Endometrial microvascular endothelial cells (primary cell): ENCODE data around the gene SSBP2. TPM values are rescaled to one million over a fixed set of nuclear protein-coding genes. Genes with fewer than 3 reads are reported as not detected.
"Not testable (repeated sequence)": the region's sequence is repeated elsewhere in the genome, so short reads cannot be mapped to it uniquely, and the experiment has no call there.

Source experiments
- in situ Hi-C: cut with HindIII; loops from 2 replicates; pipeline ENCODE4 v1.10.0; 2017; ENCODE audit warnings: low sequenced_read_pairs, low pct_unique_long_range_greater_than_20kb; ENCODE audit errors: inconsistent ontology term
- total RNA-seq: library from RNA; depleted of rRNA; stranded (reverse); fragments of >200 nt; gene quantifications from one replicate; pipeline ENCODE4 v1.2.3, GENCODE V29; 2015; ENCODE audit errors: inconsistent ontology term

The SSBP2 gene
- total RNA-seq, 1 donor from 2014 or later: 22.6 TPM

DNA sequence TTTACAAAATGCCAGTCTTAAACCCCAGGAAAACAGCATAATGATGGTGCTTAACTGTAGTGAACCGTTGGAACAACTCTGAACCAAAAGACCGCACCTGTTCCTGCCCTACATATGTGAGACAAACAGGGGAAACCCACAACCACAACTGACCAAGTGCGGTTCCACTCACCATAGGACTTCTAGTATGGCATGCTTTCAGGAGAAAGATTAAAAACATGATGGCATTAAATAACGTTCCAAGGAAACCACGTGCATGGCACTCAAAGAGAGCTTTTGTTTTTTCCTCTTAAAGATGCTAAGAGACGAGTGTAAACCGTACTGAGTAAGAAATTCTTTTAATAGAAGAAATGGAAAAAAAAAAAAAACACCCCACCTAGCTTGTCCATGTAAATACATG is 119.8 kb downstream of the SSBP2 start:
- in situ Hi-C loops: no loop called here

- in situ Hi-C loops: no loop called here
These were observed 120.2 kb downstream of the SSBP2 start for GRCh38 chr5:81630684-81631083.

GRCh38 chr5:81629986-81630385 is 120.9 kb downstream of the SSBP2 start:
- in situ Hi-C loops: no loop called here

- in situ Hi-C loops: not testable (repeated sequence)
These were observed 122.8 kb downstream of the SSBP2 start for GRCh38 chr5:81628061-81628460.

DNA sequence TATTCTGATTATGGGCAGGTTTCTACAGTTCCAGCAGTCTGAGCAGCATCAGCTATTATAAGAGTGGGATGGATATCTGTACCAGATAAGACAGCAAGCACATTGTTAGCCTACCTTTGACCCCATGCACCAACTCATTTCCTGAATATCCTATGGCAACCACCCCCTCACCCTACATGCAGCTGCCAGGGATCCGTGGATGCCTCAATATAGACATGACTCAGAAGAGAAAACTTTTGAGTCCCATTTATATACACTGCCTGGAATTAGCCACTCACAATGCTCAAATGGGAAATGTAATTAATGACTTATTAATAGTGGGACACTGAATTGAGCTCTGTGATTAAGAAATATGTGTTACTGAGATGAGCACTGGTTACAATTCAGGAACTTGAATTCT is 124.4 kb downstream of the SSBP2 start:
- in situ Hi-C loops: no loop called here

GRCh38 chr5:81609810-81610375 is 141.0 kb downstream of the SSBP2 start:
- in situ Hi-C loops: no loop called here

DNA sequence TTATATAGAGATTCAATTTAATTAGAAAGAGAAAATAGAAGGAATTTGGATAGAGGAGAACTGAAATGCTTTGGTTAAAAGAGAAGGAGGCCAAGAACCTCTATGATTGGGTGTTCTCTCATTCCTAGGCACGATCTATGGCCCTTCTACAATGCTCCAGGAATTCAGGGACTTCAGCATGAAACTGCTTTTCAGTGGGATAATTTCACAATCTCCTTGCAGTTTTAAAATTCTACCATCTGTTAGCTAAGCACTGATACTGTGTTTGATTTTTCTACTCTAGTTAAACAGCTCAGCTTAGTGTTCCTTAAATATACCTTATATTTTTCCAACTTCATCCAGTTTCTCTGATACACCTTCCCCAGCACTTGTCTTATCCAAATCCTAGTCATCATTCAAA is 141.9 kb downstream of the SSBP2 start:
- in situ Hi-C loops: no loop called here

DNA sequence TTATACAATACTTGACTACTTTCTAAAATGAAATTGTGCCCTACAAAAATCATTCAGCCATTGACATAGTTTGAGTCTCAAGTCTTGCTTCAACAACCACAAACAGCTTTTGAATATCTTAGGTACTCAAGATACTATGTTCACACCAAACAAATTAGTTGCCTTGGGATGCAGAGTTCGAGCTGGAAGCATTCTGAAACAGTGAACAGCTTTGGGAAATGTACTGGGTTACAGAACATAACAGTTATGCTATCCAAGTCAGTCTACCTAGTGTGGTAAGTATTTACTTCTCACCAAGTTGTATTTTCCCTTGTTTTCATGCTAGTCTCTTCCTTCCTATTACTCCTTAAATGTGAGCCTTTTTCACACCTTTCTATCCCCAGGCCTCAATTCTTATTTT is 143.2 kb downstream of the SSBP2 start:
- in situ Hi-C loops: no loop called here

DNA sequence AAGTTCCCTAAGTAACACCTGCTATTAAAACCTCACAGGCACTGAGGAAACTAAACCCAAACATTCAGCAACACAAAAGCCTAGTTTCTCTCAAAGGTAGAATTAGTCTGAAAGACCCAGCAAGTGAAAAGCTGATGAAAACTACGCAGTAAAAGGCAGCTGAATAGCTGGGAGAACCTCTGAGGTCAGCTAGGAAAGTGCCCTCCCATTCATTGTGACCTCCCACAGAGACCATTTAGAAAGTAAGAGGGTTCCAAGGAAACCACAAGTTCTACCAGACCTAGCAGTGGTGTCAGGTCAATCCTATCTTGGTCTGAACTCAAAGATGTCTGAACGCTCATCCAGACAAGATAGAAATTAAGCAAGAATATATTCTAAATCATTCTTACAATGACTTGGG is 144.7 kb downstream of the SSBP2 start:
- in situ Hi-C loops: no loop called here

DNA sequence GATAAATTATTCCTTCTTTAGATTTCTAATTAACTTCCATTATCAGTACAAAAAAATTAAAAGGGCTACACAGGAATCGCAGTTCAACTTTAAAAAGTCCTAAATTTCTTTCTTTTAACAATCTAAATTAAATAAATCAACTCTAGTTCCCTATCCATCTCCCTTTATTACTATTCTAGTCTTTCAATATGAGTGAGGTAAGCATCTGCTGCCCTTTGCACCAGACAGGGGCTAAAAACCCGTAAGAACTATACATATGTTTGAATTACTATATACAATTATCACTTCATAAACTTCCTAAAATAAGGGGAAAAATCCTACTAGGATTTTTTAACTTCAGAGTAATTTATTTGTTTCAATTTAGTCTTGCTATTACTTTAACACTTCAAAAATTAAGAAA is 145.6 kb downstream of the SSBP2 start:
- in situ Hi-C loops: no loop called here

DNA sequence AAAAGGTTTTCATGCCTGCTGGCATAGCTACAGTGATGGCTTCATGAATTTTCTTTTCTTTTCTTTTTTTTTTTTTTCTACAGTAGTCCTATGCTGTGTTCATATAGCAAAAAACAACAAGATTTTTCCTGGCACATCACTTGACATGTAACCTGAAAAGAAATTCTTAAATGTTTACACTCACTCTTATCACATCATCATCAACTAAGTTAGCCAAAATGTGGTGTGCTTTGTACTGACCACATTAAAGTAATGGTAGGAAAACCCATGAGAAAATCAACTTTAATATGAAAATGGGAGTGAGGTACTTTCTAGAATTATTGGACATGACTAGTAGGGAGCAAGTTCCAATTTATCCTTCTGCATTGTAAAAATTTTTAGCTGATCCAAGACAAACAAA is 146.7 kb downstream of the SSBP2 start:
- in situ Hi-C loops: no loop called here

DNA sequence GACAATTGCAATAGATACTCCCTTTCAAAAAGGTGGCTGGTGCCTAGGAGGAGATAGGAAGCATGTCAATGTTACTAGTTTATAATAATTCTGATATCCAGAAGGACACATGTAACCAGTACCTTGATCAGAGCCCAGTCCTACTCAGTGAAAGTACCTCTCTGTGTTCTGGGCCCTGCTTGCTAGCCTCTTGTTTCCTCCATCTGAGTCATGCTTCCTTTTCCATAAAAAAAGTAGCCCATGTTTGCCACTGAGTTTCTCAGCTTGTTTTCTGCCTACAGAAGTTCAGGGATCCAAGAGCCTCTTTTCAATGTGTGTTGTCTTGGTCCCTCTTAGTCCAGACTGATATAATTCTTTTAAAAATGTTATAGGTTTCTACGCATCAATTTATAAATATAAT is 149.0 kb downstream of the SSBP2 start:
- in situ Hi-C loops: no loop called here

GRCh38 chr5:81592085-81592484 is 158.8 kb downstream of the SSBP2 start:
- in situ Hi-C loops: not testable (repeated sequence)

- in situ Hi-C loops: no loop called here
These were observed 160.2 kb downstream of the SSBP2 start for GRCh38 chr5:81590498-81591384.

- in situ Hi-C loops: no loop called here
These were observed 171.5 kb downstream of the SSBP2 start for GRCh38 chr5:81579262-81579924.

DNA sequence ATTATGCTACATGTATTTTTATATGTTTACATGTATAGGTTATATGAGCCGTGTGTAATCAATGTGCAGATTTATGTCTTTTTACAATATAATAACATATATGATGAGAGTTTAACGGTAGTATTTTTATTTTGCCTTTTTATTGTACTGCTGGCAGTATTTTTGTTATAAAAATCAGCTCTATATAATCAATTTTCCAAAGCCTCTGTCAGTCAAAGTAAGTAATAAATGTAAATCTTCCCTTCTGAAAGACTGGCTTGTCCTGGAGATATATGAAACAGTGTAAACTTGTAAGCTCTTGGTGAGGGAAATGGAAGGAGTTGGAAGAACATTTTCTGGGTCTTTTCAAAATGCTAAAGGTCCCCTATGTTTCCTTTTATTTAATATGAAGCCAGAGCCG is 173.8 kb downstream of the SSBP2 start:
- in situ Hi-C loops: no loop called here

DNA sequence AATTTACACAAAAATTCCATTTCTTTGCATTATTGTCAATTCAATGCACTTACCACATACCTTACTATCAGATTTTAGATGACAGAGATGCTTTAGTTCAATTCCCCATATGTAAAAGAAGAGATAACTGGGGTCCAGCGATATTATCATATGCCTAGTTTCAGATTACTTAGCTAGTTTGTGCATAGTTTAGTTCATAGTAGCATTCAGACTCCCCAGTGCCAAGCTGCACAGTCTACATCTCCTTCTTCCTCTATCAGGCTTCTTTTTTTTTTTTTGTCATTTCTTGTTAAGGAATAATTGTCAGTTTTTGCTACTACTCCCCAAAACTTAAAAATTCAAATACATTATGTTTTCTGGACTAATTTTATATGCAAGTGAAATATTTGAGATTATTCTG is 175.0 kb downstream of the SSBP2 start:
- in situ Hi-C loops: no loop called here

DNA sequence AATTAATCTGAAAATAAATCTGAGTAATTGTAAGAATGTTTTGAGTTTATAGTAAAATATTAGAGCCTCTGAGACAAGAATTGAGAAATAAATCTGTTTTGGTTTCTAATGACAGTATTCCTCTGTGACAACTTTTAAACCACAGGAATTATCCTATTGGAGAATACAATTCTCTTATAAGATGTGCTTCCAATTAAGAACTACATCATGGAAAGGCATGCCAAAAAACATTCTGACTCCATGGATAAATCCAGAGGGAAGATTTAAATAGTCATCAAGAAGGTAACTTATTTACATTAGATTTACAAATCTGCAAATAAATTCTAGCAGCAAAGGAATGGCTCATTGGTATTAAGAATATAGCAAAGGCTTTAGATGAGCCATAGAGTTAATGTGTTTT is 178.7 kb downstream of the SSBP2 start:
- in situ Hi-C loops: no loop called here

GRCh38 chr5:81558188-81558587 is 192.7 kb downstream of the SSBP2 start:
- in situ Hi-C loops: no loop called here

DNA sequence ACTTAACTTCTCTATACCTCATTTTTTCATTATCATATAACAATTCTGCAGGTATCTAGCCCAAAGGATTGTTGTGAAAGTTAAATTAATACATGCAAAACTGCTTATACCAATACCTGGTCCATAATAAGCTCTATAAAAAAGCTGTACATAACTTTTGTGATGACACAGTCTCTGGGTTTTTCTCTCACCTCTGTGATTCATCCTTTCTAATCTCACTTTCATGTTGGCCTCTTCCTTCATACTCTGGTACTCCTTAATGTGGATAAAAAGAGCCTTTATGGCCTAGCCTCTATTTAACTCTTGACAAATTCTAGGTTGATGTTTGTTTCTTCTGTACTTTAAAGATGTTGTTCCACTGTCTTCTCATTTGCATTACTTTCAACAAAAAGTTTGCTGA is 194.1 kb downstream of the SSBP2 start:
- in situ Hi-C loops: no loop called here
